NB4 (cell line): ENCODE results near the gene EIF5A.
A peak's percentile ranks its signal among the peaks of the same experiment; 100 is the strongest.

Experiments used
- DNase-seq: peaks from one replicate; pipeline ENCODE4 v3.0.0; 2010; ENCODE audit warnings: low read depth
- H3K4me3 ChIP-seq: one replicate; pipeline ENCODE4 v1.5.1; 2011; ENCODE audit warnings: mild to moderate bottlenecking, low read depth, low read length, moderate library complexity
- CTCF ChIP-seq: IDR thresholded peaks from one replicate; pipeline ENCODE4 v1.5.1; 2012; ENCODE audit warnings: low read depth, low read length
- MAX ChIP-seq: IDR thresholded peaks from 2 replicates; pipeline ENCODE4 v1.6.1; 2011; ENCODE audit warnings: low read depth, low read length
- MYC ChIP-seq: IDR thresholded peaks from 2 replicates; pipeline ENCODE4 v1.6.1; 2011; ENCODE audit warnings: low read depth, low read length
- POLR2A ChIP-seq: IDR thresholded peaks from 2 replicates; pipeline ENCODE4 v1.6.1; 2011; ENCODE audit warnings: mild to moderate bottlenecking; ENCODE audit not compliant: insufficient read length; ENCODE audit errors: extremely low read depth

EIF5A gene

GRCh38 chr17:7348478-7349242, 41.2 kb downstream of the EIF5A start:
- TF ChIP-seq POLR2A (no peak), MAX (no peak), MYC (no peak), CTCF (no peak)
- peak; percentile 64 for DNase-seq
- H3K4me3 ChIP-seq = no peak overlapping the region

GRCh38 chr17:7351665-7352502, 44.5 kb downstream of the EIF5A start, which contains the start of gene KCTD11:
Gene KCTD11 (plus strand): TSS chr17:7352162.
- peak; percentile 80 for DNase-seq
- TF ChIP-seq POLR2A (no peak), MAX (no peak), MYC (no peak), CTCF (no peak)
- peak within 1 kb of the TSS; percentile 49 for H3K4me3 ChIP-seq

- TF ChIP-seq MYC (no peak), POLR2A (no peak), MAX (no peak), CTCF (no peak)
- no peak for DNase-seq
- H3K4me3 ChIP-seq = peak overlapping the region; percentile 49
These were observed 45.1 kb downstream of the EIF5A start for GRCh38 chr17:7352503-7352889.

DNA sequence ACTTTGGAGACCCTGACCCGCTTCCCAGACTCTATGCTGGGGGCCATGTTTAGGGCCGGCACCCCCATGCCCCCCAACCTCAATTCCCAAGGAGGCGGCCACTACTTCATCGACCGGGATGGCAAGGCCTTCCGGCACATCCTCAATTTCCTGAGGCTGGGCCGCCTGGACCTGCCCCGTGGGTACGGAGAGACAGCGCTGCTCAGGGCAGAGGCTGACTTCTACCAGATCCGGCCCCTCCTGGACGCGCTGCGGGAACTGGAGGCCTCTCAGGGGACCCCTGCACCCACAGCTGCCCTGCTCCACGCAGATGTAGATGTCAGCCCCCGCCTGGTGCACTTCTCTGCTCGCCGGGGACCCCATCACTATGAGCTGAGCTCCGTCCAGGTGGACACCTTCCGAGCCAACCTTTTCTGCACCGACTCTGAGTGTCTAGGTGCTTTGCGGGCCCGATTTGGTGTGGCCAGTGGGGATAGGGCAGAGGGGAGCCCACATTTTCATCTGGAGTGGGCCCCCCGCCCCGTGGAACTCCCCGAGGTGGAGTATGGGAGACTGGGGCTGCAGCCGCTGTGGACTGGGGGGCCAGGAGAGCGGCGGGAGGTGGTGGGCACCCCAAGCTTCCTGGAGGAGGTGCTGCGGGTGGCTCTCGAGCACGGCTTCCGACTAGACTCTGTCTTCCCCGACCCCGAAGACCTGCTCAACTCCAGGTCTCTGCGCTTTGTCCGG, 45.6 kb downstream of the EIF5A start:
- TF ChIP-seq MAX = no peak
- TF ChIP-seq MYC = no peak
- TF ChIP-seq POLR2A = no peak
- TF ChIP-seq CTCF = no peak
- no peak overlapping the region for H3K4me3 ChIP-seq
- no peak for DNase-seq

DNA sequence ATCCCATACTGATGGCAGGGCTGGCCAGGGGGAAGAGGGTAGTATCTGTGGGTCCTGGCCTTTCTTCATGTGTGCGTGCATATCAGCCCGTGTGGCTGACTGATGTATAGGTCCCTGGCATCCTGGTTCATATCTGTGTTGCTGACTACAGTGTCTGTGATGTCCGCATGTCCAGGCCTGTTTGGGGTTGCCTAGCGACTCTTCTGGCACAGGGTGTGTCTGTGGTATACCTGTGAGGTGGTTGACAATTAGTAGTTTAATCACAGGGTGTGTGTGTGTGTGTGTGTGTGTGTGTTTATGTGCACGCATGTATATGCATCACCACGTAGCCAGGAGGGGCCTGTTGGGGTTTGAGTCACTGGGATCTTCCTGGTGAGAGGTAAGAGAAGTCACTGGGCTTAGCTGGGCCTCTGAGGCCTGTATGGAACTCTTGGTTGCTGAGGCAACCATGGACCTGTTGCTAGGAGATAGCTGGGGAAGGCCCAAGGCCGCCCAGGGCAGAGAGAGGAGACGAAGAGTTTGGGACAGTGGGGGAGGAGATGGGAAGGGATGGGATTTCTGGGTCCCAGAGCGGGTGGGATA, 46.9 kb downstream of the EIF5A start:
- TF ChIP-seq MAX = no peak
- no peak for TF ChIP-seq MYC
- TF ChIP-seq POLR2A = no peak
- TF ChIP-seq CTCF = no peak
- no peak for DNase-seq
- no peak overlapping the region for H3K4me3 ChIP-seq
